ENCODE measurements around the gene PSMC3IP.

GRCh38 chr17:42530952-42531454, 46.5 kb downstream of the PSMC3IP start:
- TF ChIP-seq EP300 (conservative IDR thresholded peaks at IDR 0.05; ENCODE audit: poor library complexity, severe bottlenecking) (no peak), RAD21 (conservative IDR thresholded peaks at IDR 0.05) (no peak), CTCF (IDR thresholded peaks at IDR 0.05; ENCODE audit: poor library complexity, severe bottlenecking) (no peak), POLR2AphosphoS5 (IDR thresholded peaks at IDR 0.05) (no peak), SMC3 (conservative IDR thresholded peaks at IDR 0.05; ENCODE audit: poor library complexity) (no peak)
